Type B pancreatic cell (in vitro differentiated cells): ENCODE measurements around the gene HOXC6. TPM values are rescaled to one million over a fixed set of nuclear protein-coding genes. Genes with fewer than 3 reads are reported as not detected.

Experiments used
- DNase-seq: peaks from one replicate; pipeline ENCODE4 v3.0.0; 2021; ENCODE audit warnings: mixed read lengths; ENCODE audit not compliant: unreplicated experiment; ENCODE audit errors: extremely low spot score
- H3K27ac Mint-ChIP-seq: 2 replicates; pipeline ENCODE4 v1.8.0; 2021; ENCODE audit warnings: mild to moderate bottlenecking, mixed read lengths
- H3K27me3 Mint-ChIP-seq: 2 replicates; pipeline ENCODE4 v1.8.0; 2021; ENCODE audit warnings: mixed read lengths
- H3K36me3 Mint-ChIP-seq: 2 replicates; pipeline ENCODE4 v1.8.0; 2021; ENCODE audit warnings: mixed read lengths
- H3K4me1 Mint-ChIP-seq: one replicate; pipeline ENCODE4 v1.8.0; 2021; ENCODE audit warnings: mixed read lengths; ENCODE audit not compliant: unreplicated experiment
- H3K4me3 Mint-ChIP-seq: 2 replicates; pipeline ENCODE4 v1.8.0; 2021; ENCODE audit warnings: mild to moderate bottlenecking, mixed read lengths
- H3K9me3 Mint-ChIP-seq: 2 replicates; pipeline ENCODE4 v1.8.0; 2021; ENCODE audit warnings: mixed read lengths
- total RNA-seq: library from RNA; stranded (reverse); gene quantifications from 2 replicates; pipeline ENCODE4 v1.2.1, GENCODE V29; 2021; ENCODE audit warnings: low replicate concordance
- TF ChIP-seq, protein P1 (sequence below): fragments of 200-600 bp; sonication (generic); conservative IDR thresholded peaks from 2 replicates; pipeline ENCODE4 v1.5.0; 2021; ENCODE audit warnings: antibody characterized with exemption, mild to moderate bottlenecking

The HOXC6 gene
- total RNA-seq, 1 donor from 2014 or later, result 23.0 TPM

DNA sequence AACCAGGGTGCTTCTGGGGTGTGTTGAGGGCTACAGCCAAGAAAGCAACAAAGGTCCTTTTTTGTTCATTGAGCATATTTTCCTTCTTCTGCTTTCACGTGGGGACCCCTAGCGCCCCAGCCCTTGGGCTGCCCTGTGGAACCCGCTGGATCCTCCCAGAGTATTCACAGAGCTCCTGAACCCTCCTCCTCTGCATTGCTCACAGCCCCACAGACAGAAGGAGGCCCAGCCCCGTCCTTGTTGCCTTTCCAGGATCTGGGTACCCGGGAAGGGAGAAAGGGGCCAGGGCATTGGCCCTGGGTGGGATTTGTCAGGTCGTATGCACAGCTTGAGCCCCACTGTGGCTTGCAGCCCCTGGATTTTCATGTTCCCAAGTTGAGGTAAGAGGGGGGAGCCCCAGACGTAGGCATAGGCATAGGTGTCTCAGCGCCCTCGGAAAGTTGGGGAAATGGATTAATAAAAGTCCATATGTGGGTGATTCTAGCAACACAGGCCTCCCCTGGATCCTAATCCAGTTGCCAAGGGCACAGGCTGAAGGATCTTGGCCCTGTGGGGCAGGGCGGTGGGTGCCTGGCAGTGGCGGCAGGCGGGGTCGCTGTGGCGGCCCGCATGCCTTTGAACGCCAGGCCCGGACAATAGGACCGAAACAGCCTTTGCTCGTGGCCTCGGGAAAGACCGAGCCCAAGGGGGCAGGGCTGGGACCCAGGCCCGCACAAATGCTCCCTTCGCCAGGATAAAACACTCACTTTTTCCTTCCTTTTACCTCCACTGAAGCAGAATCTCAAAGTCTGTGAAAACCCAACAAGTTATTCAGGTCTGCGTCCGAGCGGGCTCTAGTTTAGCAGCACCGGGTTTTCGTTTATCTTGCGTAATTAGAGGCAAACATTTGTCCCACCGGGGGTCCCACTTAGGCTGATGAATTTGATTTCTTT, 46.3 kb upstream of the HOXC6 start:
- TF ChIP-seq, protein P1, sequence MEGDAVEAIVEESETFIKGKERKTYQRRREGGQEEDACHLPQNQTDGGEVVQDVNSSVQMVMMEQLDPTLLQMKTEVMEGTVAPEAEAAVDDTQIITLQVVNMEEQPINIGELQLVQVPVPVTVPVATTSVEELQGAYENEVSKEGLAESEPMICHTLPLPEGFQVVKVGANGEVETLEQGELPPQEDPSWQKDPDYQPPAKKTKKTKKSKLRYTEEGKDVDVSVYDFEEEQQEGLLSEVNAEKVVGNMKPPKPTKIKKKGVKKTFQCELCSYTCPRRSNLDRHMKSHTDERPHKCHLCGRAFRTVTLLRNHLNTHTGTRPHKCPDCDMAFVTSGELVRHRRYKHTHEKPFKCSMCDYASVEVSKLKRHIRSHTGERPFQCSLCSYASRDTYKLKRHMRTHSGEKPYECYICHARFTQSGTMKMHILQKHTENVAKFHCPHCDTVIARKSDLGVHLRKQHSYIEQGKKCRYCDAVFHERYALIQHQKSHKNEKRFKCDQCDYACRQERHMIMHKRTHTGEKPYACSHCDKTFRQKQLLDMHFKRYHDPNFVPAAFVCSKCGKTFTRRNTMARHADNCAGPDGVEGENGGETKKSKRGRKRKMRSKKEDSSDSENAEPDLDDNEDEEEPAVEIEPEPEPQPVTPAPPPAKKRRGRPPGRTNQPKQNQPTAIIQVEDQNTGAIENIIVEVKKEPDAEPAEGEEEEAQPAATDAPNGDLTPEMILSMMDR, result no peak
- Mint-ChIP-seq H3K9me3 (no peaks in the 10 kb centered on the region), H3K27ac (no peak overlapping the region), H3K4me3 (no peak overlapping the region), H3K36me3 (no peaks in the 10 kb centered on the region), H3K4me1 (peaks cover 6% of the 10 kb centered on the region), H3K27me3 (peaks cover 98% of the 10 kb centered on the region)
- DNase-seq, result no peak

DNA sequence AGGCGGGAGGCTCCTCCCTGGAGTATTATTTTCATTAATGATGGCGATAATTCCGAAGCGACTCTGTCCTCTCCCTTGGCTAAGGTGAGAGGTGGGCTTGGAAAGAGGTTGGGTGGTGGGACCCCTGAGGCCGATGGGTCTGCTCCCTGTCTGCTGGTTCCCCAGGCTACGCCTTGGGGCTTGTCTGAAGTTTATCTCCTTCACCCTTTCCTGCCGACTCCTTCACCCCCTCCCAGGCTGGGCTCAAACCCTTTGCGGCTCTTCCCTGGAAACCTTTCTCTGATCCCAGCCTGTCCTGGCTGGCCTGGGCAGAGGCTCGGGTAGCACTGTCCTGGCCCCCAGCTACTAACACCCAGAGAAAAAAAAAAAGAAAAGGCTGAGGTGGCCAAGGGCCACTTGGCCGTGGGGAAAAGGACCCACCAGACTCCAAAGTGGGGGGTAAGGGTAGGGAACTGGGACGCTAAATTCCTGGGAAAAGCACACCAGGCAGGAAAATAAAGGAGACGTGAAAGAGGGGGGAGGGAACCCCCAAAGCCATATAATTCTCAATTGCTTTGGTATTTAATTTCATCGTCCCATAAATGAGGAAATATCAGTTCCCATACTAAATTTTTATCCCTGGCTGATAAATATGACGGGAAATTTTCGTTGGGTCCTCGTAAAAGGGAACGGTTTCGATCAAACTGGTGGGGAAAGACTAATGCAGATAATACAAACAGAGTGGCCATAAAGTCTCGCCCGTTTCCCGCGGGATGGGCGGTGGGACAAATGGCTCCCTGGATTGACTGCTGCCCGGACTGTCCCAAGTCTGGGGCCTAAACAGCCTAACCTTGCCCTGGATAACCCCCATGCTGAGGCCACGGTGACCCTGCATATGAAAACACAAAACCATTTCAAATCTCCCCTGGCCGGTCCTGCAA, 45.3 kb upstream of the HOXC6 start:
- Mint-ChIP-seq H3K27ac (peak overlapping the region; percentile 29), H3K9me3 (no peaks in the 10 kb centered on the region), H3K4me1 (peaks cover 6% of the 10 kb centered on the region), H3K27me3 (peaks cover 98% of the 10 kb centered on the region), H3K4me3 (no peak overlapping the region), H3K36me3 (no peaks in the 10 kb centered on the region)
- no peak for DNase-seq
- TF ChIP-seq, protein P1, result no peak

DNA sequence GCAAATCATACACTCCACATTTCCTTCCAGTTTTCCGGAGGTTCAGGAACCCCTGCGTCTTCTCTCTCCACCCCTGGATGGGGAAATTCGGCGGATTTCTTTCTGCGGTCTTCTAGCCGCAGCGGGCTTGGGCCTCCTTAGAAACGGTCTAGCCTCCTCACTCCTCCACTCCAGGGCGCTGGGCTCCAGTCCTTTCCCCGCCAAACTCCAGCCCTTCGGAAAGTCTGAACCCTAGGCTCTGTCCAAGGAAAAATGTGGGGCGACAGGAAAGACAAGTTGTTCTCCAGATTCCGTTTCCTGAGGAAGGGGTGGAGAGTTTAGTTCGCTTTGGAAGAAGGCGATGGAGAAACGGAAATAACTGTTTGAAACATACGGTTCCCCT, 44.7 kb upstream of the HOXC6 start:
- Mint-ChIP-seq H3K4me3 (no peak overlapping the region), H3K27ac (peak overlapping the region; percentile 29)

DNA sequence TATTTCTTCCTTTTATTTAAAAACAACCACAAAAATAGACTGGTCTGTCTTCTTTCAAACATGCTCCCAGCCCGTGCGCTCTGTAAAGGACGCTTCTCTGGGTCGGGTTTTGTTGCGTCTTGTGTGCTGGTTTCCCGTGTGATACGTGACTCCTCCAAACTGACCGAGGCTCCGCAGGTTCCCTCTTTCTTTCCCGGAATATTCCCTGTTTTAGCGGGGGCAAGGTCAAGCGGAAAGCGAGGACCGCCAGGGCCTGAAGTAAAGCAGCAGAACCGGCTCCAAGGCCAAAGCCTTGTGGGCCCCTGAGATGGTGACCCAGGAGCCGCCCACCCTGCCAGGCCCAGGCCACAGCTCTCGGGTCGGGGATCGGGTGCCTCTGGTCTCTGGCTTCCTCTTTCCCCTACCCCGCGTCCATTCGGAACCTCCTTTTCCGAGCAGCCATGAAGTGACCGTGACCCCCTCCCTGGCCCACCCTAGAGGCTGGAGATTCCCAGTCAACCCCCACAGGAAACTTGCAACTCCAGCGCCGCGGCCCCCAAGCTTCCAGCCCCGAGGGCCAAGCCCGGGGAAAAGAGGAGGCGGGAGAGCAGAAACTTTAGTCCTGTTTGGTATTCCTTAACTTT, 44.2 kb upstream of the HOXC6 start:
- H3K27me3 Mint-ChIP-seq, result peaks cover 98% of the 10 kb centered on the region

More for the DNA sequence above, 44.7 kb upstream of the HOXC6 start:
- TF ChIP-seq, protein P1, result no peak
- peaks cover 98% of the 10 kb centered on the region for H3K27me3 Mint-ChIP-seq
- H3K4me1 Mint-ChIP-seq, result peaks cover 6% of the 10 kb centered on the region
- no peak for DNase-seq
- H3K9me3 Mint-ChIP-seq, result no peaks in the 10 kb centered on the region
- H3K36me3 Mint-ChIP-seq, result no peaks in the 10 kb centered on the region

More for the DNA sequence above, 44.2 kb upstream of the HOXC6 start:
- TF ChIP-seq, protein P1, result no peak
- Mint-ChIP-seq H3K9me3 (no peaks in the 10 kb centered on the region), H3K4me3 (no peak overlapping the region), H3K27ac (no peak overlapping the region), H3K36me3 (no peaks in the 10 kb centered on the region), H3K4me1 (peaks cover 7% of the 10 kb centered on the region)
- DNase-seq, result no peak
